ENCODE measurements around the gene ROR2. TPM values are rescaled to one million over a fixed set of nuclear protein-coding genes. Genes with fewer than 3 reads are reported as not detected.

Gene ROR2
- not detected in 2 replicates for total RNA-seq
- polyA plus RNA-seq, result not detected in 2 replicates
- not detected in 2 replicates for polyA plus RNA-seq (2011; cell fraction: cytosol; rRNA removed)
- polyA plus RNA-seq (2011; cell fraction: nucleus; rRNA removed), result not detected in 2 replicates
- not detected in 2 replicates for polyA plus RNA-seq (2012)
- polyA minus RNA-seq, result 0.07 and 0.34 TPM in 2 replicates
- polyA minus RNA-seq (2011; cell fraction: cytosol; rRNA and poly(A)+ RNA removed), result 0.41 TPM
- not detected in 2 replicates for polyA minus RNA-seq (2011; cell fraction: nucleus; rRNA and poly(A)+ RNA removed)
- Bru-seq, nascent RNA, result percentile 3 among the genes with signal in this experiment
- BruChase-seq, experiment 1, labeled RNA remaining after a 6-hour chase, result percentile 3 among the genes with signal in this experiment
- BruChase-seq, experiment 2, labeled RNA remaining after a 2-hour chase, result percentile 2 among the genes with signal in this experiment
- long read RNA-seq, result 0 reads

- Histone ChIP-seq H3K4me2 (ENCODE audit: insufficient read depth, low read length) (peak within 1 kb of the TSS; percentile 25), H3K9ac (replicated peaks; ENCODE audit: extremely low read depth, insufficient read depth, low read length) (no peak within 1 kb of the TSS), H2AFZ (ENCODE audit: low read depth, low read length) (peak within 1 kb of the TSS; percentile 34), H3K4me3 (replicated peaks in 1 of 3; ENCODE audit: insufficient read depth in 1 of 3, low read depth in 1 of 3, low read length in 3 of 3) (peak within 1 kb of the TSS in 2 of 3 experiments; percentile 4 to 9), H4K20me1 (replicated peaks; ENCODE audit: control insufficient read depth, extremely low read depth, insufficient read depth, low read length) (no peaks in the 10 kb centered on the region), H3K4me1 (ENCODE audit: control insufficient read depth, extremely low read depth, insufficient read depth, low read length) (no peaks in the 10 kb centered on the region), H3K9me1 (replicated peaks; ENCODE audit: control insufficient read depth, extremely low read depth, insufficient read depth, low read length) (no peaks in the 10 kb centered on the region), H3K27ac (ENCODE audit: insufficient read depth, low read depth, low read length) (no peak within 1 kb of the TSS), H3K9me3 (replicated peaks; ENCODE audit: control insufficient read depth, insufficient read depth, low read length) (no peaks in the 10 kb centered on the region), H3K36me3 (ENCODE audit: control insufficient read depth in 2 of 2, extremely low read depth in 1 of 2, insufficient read depth in 2 of 2, low read length in 2 of 2) (no peaks in the 10 kb centered on the region), H3K27me3 (ENCODE audit: control insufficient read depth in 2 of 2, insufficient read depth in 2 of 2, low read length in 2 of 2) (peaks cover 35 to 67% of the 10 kb centered on the region in 2 experiments), H3K79me2 (ENCODE audit: control insufficient read depth, insufficient read depth, low read length) (no peaks in the 10 kb centered on the region)
- no TSS peak for BruUV-seq (replicated peaks)
- FAIRE-seq (no peak), DNase-seq (ENCODE audit: low read depth, low spot score) (peak; percentile 7)
- CTCF ChIA-PET, result interaction anchor here (0.6 to 2.9 kb wide), 12 partner anchors 9 to 1035 kb away, joined by 3 to 38 read pairs (median 6); no protein-coding TSS in a partner anchor
- no peak for TF ChIP-seq FOS (IDR thresholded peaks at IDR 0.05; ENCODE audit: borderline replicate concordance, insufficient read depth, low read length)
- peak; percentile 52 to 57 for TF ChIP-seq CTCF (IDR thresholded peaks at IDR 0.05; ENCODE audit: extremely low read depth in 1 of 2, insufficient read depth in 1 of 2, low read depth in 1 of 2, low read length in 2 of 2)
- TF ChIP-seq MYC (IDR thresholded peaks at IDR 0.05; ENCODE audit: low read depth, low read length), result no peak
- peak; percentile 89 for TF ChIP-seq EZH2 (IDR thresholded peaks at IDR 0.05; ENCODE audit: borderline replicate concordance, low read depth, low read length, severe bottlenecking)
- intact Hi-C loops (cut with micrococcal nuclease) (loop anchor here (1.0 kb wide), 2 partner anchors 175 to 1035 kb away; no protein-coding TSS in a partner anchor), dilution Hi-C loops (cut with MboI; ENCODE audit: extremely low pct_ligation_motif_present, low sequenced_read_pairs) (no loop called here)
- POLR2A ChIA-PET, result no interaction called here
Measured at GRCh38 chr9:91949946-91950664, at the start of gene ROR2. ROR2 (minus strand) TSS chr9:91950228.

All from endothelial cell of umbilical vein (primary cell).